GM18867 (cell line): ENCODE measurements around the gene METTL2A.
"Not testable (repeated sequence)": the region's sequence is repeated elsewhere in the genome, so short reads cannot be mapped to it uniquely, and the experiment has no call there.

Experiments used
- ATAC-seq: cut with Tn5 transposase; IDR thresholded peaks from one replicate; pipeline ENCODE4 v1.9.1; 2021; ENCODE audit warnings: mild to moderate bottlenecking, moderate library complexity; ENCODE audit not compliant: unreplicated experiment

METTL2A gene, protein sequence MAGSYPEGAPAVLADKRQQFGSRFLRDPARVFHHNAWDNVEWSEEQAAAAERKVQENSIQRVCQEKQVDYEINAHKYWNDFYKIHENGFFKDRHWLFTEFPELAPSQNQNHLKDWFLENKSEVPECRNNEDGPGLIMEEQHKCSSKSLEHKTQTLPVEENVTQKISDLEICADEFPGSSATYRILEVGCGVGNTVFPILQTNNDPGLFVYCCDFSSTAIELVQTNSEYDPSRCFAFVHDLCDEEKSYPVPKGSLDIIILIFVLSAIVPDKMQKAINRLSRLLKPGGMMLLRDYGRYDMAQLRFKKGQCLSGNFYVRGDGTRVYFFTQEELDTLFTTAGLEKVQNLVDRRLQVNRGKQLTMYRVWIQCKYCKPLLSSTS

DNA sequence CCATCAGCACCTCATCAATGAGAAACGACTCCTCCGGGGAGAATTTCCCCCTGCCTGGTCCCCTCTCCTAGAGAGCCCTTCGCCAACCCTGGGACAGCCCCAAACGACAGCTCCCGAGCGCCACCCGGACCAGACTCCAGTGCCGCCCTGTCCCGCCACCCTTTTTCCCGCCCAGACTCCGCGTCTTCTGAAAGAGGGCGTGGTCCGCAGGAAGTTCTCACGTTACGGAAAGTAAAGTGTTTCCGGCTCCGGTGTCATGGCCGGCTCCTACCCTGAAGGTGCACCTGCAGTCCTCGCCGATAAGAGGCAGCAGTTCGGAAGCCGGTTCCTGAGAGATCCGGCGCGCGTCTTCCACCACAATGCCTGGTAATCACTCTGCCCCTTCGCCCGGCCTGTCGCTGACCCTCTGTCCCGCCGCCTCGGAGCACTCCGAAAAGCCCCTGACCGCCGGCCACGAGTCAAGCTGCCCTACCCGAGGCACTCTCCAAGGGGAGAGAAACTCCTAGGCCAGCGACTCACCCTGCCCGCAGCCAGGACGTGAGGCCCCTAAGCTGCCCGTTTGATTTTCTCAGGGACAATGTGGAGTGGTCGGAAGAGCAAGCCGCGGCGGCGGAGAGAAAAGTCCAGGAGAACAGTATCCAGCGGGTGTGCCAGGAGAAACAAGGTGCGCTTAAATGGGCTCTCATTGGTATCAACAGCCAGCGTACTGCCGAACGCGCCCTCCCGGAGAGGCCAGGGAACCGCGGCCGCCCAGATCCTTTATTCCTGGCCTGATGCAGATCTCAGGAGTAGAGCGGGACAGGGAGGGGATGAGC lies at the start of gene METTL2A:
TSS of gene METTL2A (plus strand) at position 251 of the 815 bp plus-strand sequence. CDS start at position 257, 6 bp downstream.
- peak; percentile 93 for ATAC-seq

DNA sequence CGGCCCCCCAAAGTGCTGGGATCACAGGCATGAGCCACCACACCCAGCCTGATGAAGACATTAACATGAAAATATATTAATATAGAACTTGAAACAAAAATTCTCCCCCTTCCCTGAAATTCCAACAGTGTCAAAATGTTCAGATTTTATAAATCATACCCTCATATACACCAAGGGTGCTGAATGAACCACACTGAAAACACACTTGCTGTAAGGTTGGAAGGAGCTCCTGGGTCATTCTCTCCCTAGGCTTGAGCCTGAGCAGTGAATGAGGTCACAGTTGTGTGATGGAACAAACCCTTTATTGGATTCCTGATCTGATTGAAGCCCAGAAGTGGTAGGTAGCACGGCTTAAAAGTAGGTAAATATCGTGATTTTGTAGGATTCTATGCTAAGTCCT lies 43.4 kb upstream of the METTL2A start, which contains the start of gene EFCAB3:
TSS of gene EFCAB3 (plus strand) at position 301 of the 400 bp plus-strand sequence. CDS start 2,427 bp downstream, outside the sequence.
- ATAC-seq = no peak

GRCh38 chr17:62381561-62381960 lies 42.1 kb upstream of the METTL2A start:
- ATAC-seq = no peak

DNA sequence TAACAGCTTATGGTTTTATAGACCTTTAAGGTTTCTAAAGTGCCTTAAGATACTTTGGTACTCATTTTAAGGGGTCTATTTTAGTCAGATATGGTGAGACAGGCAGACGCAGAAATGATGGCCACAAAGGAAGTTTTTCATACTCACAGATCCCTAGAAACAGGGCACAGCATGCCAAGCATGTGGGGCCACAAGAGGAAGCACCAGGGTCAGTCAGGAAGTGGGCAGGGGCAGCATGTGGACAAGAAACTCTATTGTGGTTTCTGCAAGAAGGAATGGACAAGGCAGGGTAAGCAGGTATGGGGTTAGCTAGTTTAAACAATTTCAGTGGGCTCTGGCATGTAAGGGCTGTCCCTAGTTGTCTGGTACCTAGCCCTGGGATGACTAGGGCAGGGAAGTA lies 34.8 kb upstream of the METTL2A start:
- ATAC-seq = no peak

DNA sequence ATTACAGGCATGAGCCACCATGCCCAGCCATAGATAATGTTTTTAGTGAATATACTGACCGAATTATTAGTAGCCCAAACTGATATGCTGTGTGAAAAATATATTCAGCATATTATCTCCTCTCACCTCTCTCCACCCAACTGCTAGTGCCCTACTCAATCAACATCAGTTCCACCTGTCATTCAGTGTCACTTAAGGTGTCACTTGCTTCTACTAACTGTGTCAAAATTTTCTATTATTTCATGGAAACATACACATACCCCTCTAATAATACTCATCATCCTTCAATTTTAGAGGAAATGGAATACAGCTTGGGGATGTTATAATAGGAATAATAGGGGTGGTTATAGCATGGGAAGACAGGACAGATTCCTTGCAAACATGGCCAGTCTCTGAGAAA lies 30.8 kb upstream of the METTL2A start:
- no peak for ATAC-seq

- ATAC-seq = no peak
Measured at GRCh38 chr17:62398891-62399290, 24.8 kb upstream of the METTL2A start.

DNA sequence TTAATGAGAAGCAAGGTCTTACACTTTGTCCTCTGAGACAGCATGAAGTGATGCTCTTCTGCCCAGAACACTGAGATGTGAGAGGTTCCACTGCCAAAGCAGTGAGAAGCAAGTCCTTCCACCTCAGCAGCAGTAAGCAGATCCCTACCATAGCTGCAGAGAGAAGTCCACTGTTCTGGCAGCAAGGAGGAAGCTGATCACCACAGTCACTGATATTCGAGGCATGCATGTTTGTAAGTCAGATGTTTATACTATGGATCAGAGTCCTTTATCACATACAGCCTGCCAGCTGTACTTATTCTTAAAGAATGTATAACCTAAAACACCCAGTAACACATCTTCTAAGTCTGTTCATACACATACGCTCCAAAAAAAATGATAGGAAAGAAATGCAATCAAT lies 18.2 kb upstream of the METTL2A start:
- ATAC-seq = no peak

DNA sequence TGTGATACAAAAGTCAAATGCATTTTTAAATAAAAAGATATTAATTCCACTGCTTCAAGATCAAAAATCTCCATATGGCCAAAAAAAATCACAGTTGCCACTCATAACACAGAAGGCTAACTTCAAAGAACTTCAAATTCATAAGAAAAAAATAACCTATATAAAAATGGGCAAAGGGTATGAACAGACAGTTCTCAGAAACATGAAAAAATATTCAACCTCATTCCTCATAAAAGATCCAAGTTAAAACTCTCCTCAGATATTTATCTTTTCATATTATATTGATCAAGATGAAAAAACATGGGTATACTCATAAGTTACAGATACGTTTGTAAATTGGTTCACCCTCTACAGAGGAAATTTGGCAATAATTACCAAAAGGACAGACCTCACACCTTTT lies 10.6 kb upstream of the METTL2A start:
- not testable (repeated sequence) for ATAC-seq

GRCh38 chr17:62426214-62426613 lies 2.5 kb downstream of the METTL2A start:
- not testable (repeated sequence) for ATAC-seq

DNA sequence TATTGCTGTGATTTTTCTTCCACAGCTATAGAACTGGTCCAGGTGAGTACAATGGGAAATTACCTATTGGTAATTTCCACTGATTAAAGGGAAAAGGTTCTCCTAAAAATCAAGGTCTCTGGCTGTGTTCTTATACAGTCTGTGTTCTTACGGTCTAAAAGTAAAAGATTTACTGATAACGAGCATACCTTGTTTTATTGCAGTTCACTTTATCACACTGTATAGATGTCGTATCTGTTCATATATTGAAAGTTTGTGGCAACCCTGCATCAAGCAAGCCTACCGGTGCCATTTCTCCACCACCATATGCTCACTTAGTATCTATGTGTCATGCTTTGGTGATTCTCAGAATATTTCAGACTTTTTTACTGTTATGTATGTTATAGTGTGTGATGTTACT lies 11.6 kb downstream of the METTL2A start:
- ATAC-seq = not testable (repeated sequence)

- not testable (repeated sequence) for ATAC-seq
Measured at GRCh38 chr17:62441181-62441580, 17.5 kb downstream of the METTL2A start.

GRCh38 chr17:62444063-62444462 lies 20.4 kb downstream of the METTL2A start:
- ATAC-seq = no peak

- not testable (repeated sequence) for ATAC-seq
Measured at GRCh38 chr17:62445791-62446190, 22.1 kb downstream of the METTL2A start.

DNA sequence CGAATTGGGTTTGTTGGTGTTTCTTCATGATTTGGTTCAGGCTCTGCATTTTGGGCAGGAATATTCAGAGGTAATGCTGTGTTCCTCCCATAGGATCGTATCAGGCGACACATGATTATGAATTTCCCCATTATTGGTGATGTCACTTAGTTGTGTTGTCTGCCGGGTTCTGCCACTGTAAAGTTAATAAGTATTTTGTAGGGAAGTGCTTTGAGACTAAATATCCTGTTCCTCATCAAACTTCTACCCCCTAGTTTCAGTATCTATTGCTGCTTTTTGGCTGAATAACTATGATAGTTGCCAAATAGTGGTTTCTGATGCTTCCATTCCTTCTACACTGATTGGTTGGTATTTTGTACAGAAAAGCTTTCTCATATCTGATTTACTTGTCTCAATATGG lies 28.5 kb downstream of the METTL2A start:
- ATAC-seq = not testable (repeated sequence)

- ATAC-seq = not testable (repeated sequence)
Measured at GRCh38 chr17:62453041-62453440, 29.3 kb downstream of the METTL2A start.

- peak; percentile 43 for ATAC-seq
Measured at GRCh38 chr17:62453656-62454055, 30.0 kb downstream of the METTL2A start.

- peak; percentile 45 for ATAC-seq
Measured at GRCh38 chr17:62454111-62454510, 30.4 kb downstream of the METTL2A start.

DNA sequence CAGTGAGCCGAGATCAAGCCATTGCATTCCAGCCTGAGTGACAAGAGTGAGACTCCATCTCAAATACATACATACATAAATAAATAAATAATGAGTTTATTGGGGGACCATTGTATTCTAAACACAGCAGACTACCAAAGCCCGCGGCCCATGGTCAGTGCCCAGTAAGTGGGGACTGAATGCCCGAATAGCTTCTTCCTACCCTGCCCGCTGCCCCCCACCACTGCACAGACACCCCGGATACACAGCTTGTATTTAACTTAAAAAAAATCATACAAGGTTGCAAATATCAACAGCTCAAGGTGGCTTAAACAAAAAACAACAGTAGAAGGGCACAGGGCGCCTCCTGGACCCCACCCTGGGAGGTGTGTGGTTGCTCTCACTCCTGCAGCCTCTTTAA lies 32.3 kb downstream of the METTL2A start:
- no peak for ATAC-seq

DNA sequence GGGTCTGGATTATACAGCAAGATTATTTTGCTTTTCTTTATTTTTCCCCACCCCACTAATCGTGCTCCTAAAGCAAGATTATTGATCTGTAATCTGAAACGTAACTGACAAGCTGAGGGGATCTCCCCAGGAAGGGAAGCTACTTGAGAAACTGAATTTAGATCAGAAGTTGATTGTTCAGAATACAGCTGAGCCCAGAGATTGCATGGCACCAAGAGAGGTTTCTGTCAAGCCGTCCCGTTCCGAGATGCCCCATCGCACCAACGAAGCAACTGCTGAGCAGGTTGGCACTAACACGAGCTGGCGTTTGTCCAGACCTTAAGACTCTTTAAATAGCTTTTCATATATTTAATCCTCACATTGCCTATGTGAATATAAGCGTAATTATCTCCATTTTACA lies 34.8 kb downstream of the METTL2A start:
- ATAC-seq = peak; percentile 33

DNA sequence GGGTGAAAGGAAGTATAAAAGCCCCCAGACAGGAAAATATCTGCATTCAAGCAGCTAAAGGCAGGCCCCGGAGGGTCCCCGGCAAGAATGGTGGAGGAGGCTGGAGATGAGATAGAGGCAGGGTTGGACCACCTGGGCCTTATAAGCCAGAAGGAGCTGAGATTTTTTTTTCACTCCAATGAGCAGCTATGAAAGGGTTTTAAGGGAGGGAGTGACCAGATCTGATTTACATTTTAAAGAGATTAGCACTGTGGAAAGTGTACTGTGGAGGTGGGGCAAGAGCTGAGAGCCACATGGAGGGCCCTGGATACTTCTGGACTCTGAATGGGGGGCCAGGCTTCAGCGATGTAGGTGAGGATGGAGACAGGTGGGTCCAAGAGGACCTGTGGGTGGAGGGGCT lies 40.7 kb downstream of the METTL2A start:
- not testable (repeated sequence) for ATAC-seq

DNA sequence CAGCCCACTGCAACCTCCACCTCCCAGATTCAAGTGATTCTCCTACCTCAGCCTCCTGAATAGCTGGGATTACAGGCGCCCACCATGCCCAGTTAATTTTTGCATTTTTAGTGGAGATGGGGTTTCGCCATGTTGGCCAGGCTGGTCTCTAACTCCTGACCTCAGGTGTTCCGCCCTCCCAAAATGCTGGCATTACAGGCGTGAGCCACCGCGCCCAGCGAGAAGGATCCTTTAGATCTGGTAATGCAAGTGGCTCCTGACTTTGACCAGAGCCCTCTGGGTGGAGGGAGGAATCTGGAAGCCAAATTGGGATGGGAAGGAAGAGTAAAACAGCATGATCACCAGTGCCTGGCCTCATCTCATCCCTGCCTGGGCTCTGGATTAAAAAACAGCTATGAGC lies 41.6 kb downstream of the METTL2A start:
- not testable (repeated sequence) for ATAC-seq
